Subcutaneous abdominal adipose tissue (tissue), 5 donors: ENCODE data around the gene TNIP1.

Experiments used
- H3K27ac ChIP-seq: one replicate; pipeline ENCODE4 v1.7.0; 2013; ENCODE audit warnings: low read depth, mild to moderate bottlenecking, inconsistent platforms, low read length, moderate library complexity
- H3K27me3 ChIP-seq, 5 donors: one replicate each; pipeline ENCODE4 v1.7.0; 2013; ENCODE audit warnings: low read length in 5 of 5, inconsistent platforms in 1 of 5; ENCODE audit not compliant: control insufficient read depth in 5 of 5, insufficient read depth in 4 of 5
- H3K36me3 ChIP-seq, 5 donors: one replicate each; pipeline ENCODE4 v1.7.0; 2013; ENCODE audit warnings: low read length in 5 of 5; ENCODE audit not compliant: control insufficient read depth in 5 of 5, insufficient read depth in 5 of 5
- H3K4me1 ChIP-seq, 5 donors: one replicate each; pipeline ENCODE4 v1.7.0; 2013; ENCODE audit warnings: low read length in 5 of 5, mild to moderate bottlenecking in 3 of 5, moderate library complexity in 1 of 5; ENCODE audit not compliant: control insufficient read depth in 5 of 5, insufficient read depth in 5 of 5
- H3K4me3 ChIP-seq, 5 donors: one replicate each; pipeline ENCODE4 v1.7.0; 2013; ENCODE audit warnings: low read length in 5 of 5, low read depth in 1 of 5
- H3K9ac ChIP-seq, 5 donors: one replicate each; pipeline ENCODE4 v1.7.0; 2013; ENCODE audit warnings: low read length in 5 of 5, mild to moderate bottlenecking in 4 of 5, moderate library complexity in 3 of 5
- H3K9me3 ChIP-seq, 5 donors: one replicate each; pipeline ENCODE4 v1.7.0; 2013; ENCODE audit warnings: low read length in 5 of 5; ENCODE audit not compliant: control insufficient read depth in 5 of 5
- donor health status: healthy.
- donor health status: healthy.
- donor health status: healthy.
- donor health status: healthy.
- donor health status: healthy.

TNIP1 gene

GRCh38 chr5:151097061-151097460 lies 16.2 kb upstream of the TNIP1 start:
- H3K4me1 ChIP-seq, result peaks cover 27 to 87% (median 78%) of the 10 kb centered on the region in 5 donors
- peaks cover 0 to 30% (median 20%) of the 10 kb centered on the region in 5 donors for H3K36me3 ChIP-seq
- peak overlapping the region; percentile 98 for H3K27ac ChIP-seq
- H3K9ac ChIP-seq, result peak overlapping the region in 1 of 5 donors; percentile 39
- H3K4me3 ChIP-seq, result no peak overlapping the region
- H3K27me3 ChIP-seq, result no peaks in the 10 kb centered on the region
- no peaks in the 10 kb centered on the region for H3K9me3 ChIP-seq

DNA sequence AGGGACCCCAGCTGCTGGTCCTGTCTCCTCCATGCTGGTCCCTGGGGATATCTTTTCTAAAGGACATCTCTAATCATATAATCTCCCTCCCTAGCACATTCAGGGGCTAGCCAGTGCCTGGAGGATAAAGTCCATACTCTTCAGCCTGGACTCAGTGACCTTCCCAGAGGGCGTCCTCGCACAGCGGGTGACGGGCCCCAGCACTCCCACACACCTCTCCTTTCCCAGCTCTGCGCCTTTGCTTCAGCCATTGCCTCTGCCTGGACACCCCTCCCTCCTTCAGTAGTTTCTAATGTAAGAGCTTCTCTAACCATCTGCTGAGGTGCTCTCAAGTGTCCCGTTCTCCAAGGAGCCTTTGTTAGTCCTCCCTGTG lies 15.2 kb upstream of the TNIP1 start:
- Histone ChIP-seq H3K9me3 (no peaks in the 10 kb centered on the region), H3K4me1 (peaks cover 27 to 86% (median 69%) of the 10 kb centered on the region in 5 donors), H3K4me3 (no peak overlapping the region), H3K36me3 (peaks cover 0 to 21% (median 10%) of the 10 kb centered on the region in 5 donors), H3K27me3 (no peaks in the 10 kb centered on the region), H3K27ac (peak overlapping the region; percentile 98), H3K9ac (peak overlapping the region in 4 of 5 donors; percentile 68 to 77 (median 72))

GRCh38 chr5:151095341-151096000 lies 14.6 kb upstream of the TNIP1 start:
- H3K36me3 ChIP-seq, result peaks cover 0 to 15% (median 6%) of the 10 kb centered on the region in 5 donors
- peaks cover 27 to 80% (median 65%) of the 10 kb centered on the region in 5 donors for H3K4me1 ChIP-seq
- H3K9ac ChIP-seq, result peak overlapping the region; percentile 35 to 77 (median 69)
- no peaks in the 10 kb centered on the region for H3K27me3 ChIP-seq
- peak overlapping the region in 2 of 5 donors; percentile 5 to 23 for H3K4me3 ChIP-seq
- peak overlapping the region; percentile 98 for H3K27ac ChIP-seq
- no peaks in the 10 kb centered on the region for H3K9me3 ChIP-seq

DNA sequence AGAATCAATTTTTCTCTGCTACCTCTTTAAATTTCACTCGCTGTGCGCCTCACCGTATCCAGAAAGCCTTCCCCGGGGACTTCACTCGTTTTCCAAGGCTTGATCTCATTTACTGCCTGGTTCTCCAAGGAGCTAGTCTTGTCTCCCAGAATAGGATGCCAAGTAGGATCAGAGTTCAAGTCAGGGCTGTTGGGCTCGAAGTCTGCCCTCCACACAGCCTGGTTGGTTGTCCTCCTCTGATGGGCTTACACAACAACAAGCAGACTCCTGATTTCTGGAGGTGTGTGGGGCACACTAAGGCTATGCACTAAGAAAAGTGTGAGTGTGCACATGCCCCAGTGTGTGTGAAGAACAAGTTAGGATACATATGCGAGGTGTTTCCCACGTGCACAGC lies 14.0 kb upstream of the TNIP1 start:
- no peaks in the 10 kb centered on the region for H3K9me3 ChIP-seq
- H3K27me3 ChIP-seq, result no peaks in the 10 kb centered on the region
- H3K36me3 ChIP-seq, result peaks cover 0 to 12% (median 2%) of the 10 kb centered on the region in 5 donors
- H3K27ac ChIP-seq, result peak overlapping the region; percentile 98
- H3K4me1 ChIP-seq, result peaks cover 27 to 75% (median 66%) of the 10 kb centered on the region in 5 donors
- peak overlapping the region in 2 of 5 donors; percentile 1 to 23 for H3K4me3 ChIP-seq
- peak overlapping the region; percentile 35 to 77 (median 71) for H3K9ac ChIP-seq

DNA sequence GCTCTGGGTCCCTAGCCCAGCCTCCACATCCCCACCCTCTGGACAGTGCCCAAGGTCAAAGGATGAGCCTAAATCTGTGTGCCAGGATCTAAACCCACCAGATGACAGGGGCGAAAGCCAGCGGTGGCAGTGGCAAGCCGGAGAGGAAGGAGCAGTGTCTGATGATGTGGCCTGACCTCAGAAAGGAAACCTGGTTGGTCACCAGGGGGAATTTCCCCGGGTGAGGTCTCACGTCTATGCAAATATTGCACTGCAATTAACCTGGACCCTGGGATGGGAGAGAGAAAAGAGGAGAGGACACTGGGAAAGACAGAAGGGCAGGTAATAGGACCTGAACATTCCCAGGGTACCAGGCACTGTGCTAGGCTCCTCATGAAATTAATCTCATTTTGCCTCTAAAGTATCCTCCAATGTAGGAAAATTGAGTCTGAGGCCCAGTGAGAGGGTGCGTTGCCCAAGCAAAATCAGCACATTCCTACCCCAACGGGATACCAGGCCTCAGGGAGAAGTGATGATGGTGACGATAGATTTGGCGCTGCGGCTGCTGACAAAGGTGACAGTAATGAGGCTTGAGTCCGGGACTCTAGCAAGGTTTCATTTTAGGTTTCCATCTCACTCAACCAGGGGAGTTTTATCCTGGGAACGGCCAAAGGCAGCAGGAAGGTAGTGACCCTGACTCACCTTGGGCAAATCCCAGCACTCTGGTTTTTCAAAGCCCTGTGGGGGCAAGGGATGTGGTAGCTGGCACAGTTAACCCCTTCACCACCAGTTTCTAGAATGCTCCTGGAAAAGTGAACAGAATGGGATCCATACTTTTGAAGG lies 13.4 kb upstream of the TNIP1 start:
- H3K4me3 ChIP-seq, result peak overlapping the region in 3 of 5 donors; percentile 7 to 42 (median 8)
- no peaks in the 10 kb centered on the region for H3K9me3 ChIP-seq
- H3K27me3 ChIP-seq, result no peaks in the 10 kb centered on the region
- peak overlapping the region in 4 of 5 donors; percentile 68 to 77 (median 74) for H3K9ac ChIP-seq
- peaks cover 27 to 80% (median 67%) of the 10 kb centered on the region in 5 donors for H3K4me1 ChIP-seq
- peaks cover 0 to 12% (median 2%) of the 10 kb centered on the region in 5 donors for H3K36me3 ChIP-seq
- peak overlapping the region; percentile 98 for H3K27ac ChIP-seq

GRCh38 chr5:151093476-151093889 lies 12.6 kb upstream of the TNIP1 start:
- Histone ChIP-seq H3K4me3 (peak overlapping the region in 1 of 5 donors; percentile 42), H3K9me3 (no peaks in the 10 kb centered on the region), H3K27me3 (no peaks in the 10 kb centered on the region), H3K4me1 (peaks cover 27 to 72% (median 64%) of the 10 kb centered on the region in 5 donors), H3K9ac (peak overlapping the region in 4 of 5 donors; percentile 68 to 77 (median 74)), H3K27ac (peak overlapping the region; percentile 98), H3K36me3 (peaks cover 0 to 6% (median 2%) of the 10 kb centered on the region in 5 donors)

GRCh38 chr5:151092762-151093161 lies 11.9 kb upstream of the TNIP1 start:
- H3K27me3 ChIP-seq, result no peaks in the 10 kb centered on the region
- H3K27ac ChIP-seq, result peak overlapping the region; percentile 98
- H3K9me3 ChIP-seq, result no peaks in the 10 kb centered on the region
- peak overlapping the region in 1 of 5 donors; percentile 60 for H3K9ac ChIP-seq
- peaks cover 27 to 65% (median 57%) of the 10 kb centered on the region in 5 donors for H3K4me1 ChIP-seq
- H3K36me3 ChIP-seq, result peaks cover 0 to 4% (median 0%) of the 10 kb centered on the region in 5 donors
- H3K4me3 ChIP-seq, result no peak overlapping the region

GRCh38 chr5:151089726-151090125 lies 8.9 kb upstream of the TNIP1 start:
- H3K36me3 ChIP-seq, result no peaks in the 10 kb centered on the region
- H3K4me3 ChIP-seq, result no peak overlapping the region

GRCh38 chr5:151088986-151089385 lies 8.2 kb upstream of the TNIP1 start:
- peaks cover 12 to 57% (median 40%) of the 10 kb centered on the region in 5 donors for H3K4me1 ChIP-seq
- no peak overlapping the region for H3K4me3 ChIP-seq
- no peaks in the 10 kb centered on the region for H3K27me3 ChIP-seq
- no peaks in the 10 kb centered on the region for H3K36me3 ChIP-seq
- no peak overlapping the region for H3K27ac ChIP-seq
- H3K9me3 ChIP-seq, result no peaks in the 10 kb centered on the region
- no peak overlapping the region for H3K9ac ChIP-seq

More at GRCh38 chr5:151089726-151090125, 8.9 kb upstream of the TNIP1 start:
- Histone ChIP-seq H3K9ac (no peak overlapping the region), H3K27me3 (no peaks in the 10 kb centered on the region), H3K4me1 (peaks cover 20 to 62% (median 48%) of the 10 kb centered on the region in 5 donors), H3K27ac (no peak overlapping the region), H3K9me3 (no peaks in the 10 kb centered on the region)

DNA sequence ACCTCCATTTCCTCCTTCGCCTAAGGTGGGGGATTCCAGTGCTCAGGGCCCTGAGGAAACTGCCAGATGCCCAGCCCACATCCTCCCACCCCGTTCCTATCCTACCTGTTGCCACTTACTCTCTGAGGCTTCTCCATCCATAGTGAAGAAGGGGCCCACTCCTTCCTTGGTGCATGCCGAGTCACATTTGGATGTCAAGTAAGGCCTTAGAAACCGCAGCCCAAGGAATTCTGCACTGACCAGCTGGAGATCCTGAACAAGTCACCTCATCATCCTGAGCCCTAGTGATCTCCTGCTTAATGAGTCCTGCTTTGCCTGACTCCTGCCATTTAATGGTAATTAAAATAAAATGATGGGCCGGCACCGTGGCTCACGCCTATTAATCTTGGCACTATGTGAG lies 6.7 kb upstream of the TNIP1 start:
- Histone ChIP-seq H3K9ac (no peak overlapping the region), H3K27ac (no peak overlapping the region), H3K9me3 (no peaks in the 10 kb centered on the region), H3K4me1 (peaks cover 9 to 50% (median 30%) of the 10 kb centered on the region in 5 donors), H3K27me3 (no peaks in the 10 kb centered on the region), H3K36me3 (no peaks in the 10 kb centered on the region), H3K4me3 (no peak overlapping the region)
